HG03108 (cell line): ENCODE results near the gene ERICH4.
"Not testable (repeated sequence)": the region's sequence is repeated elsewhere in the genome, so short reads cannot be mapped to it uniquely, and the experiment has no call there.

ENCODE experiments used
- ATAC-seq: cut with Tn5 transposase; IDR thresholded peaks from one replicate; pipeline ENCODE4 v1.9.1; 2021; ENCODE audit warnings: moderate library complexity; ENCODE audit not compliant: unreplicated experiment

Gene ERICH4

GRCh38 chr19:41476583-41476982 is 33.6 kb downstream of the ERICH4 start:
- ATAC-seq: no peak

- ATAC-seq: no peak
Observed at GRCh38 chr19:41478171-41478570, 35.2 kb downstream of the ERICH4 start.

- no peak for ATAC-seq
Observed at GRCh38 chr19:41478875-41479756, 36.2 kb downstream of the ERICH4 start.

GRCh38 chr19:41479757-41480191 is 36.8 kb downstream of the ERICH4 start:
- no peak for ATAC-seq

GRCh38 chr19:41480336-41480735 is 37.4 kb downstream of the ERICH4 start:
- no peak for ATAC-seq

- ATAC-seq: no peak
Observed at GRCh38 chr19:41484822-41485221, 41.9 kb downstream of the ERICH4 start.

- not testable (repeated sequence) for ATAC-seq
Observed at GRCh38 chr19:41486953-41487352, 44.0 kb downstream of the ERICH4 start.

- no peak for ATAC-seq
Observed at GRCh38 chr19:41492843-41493242, 49.9 kb downstream of the ERICH4 start.
